Lung (tissue), 12 donors: Measurements from ENCODE around the gene CCNL2. TPM values are rescaled to one million over a fixed set of nuclear protein-coding genes. Genes with fewer than 3 reads are reported as not detected.

Experiments used
- ATAC-seq: fragments of 200-7000 bp; cut with Tn5 transposase; one replicate; pipeline ENCODE4 v1.9.1; 2020; ENCODE audit warnings: moderate number of reproducible peaks; ENCODE audit not compliant: insufficient read depth, low FRiP score
- DNase-seq, 3 donors: peaks; one replicate each; pipeline ENCODE4 v3.0.0-alpha.2; 2013 to 2017
- H3K27ac ChIP-seq, 2 donors: one replicate each; pipeline ENCODE4 v1.5.1; 2013; ENCODE audit warnings: mild to moderate bottlenecking in 2 of 2, moderate library complexity in 2 of 2, control low read depth in 1 of 2, inconsistent platforms in 1 of 2, low read depth in 1 of 2, low read length in 1 of 2
- H3K27me3 ChIP-seq, 3 donors: one replicate each; pipeline ENCODE4 v1.5.1; 2013; ENCODE audit warnings: low read length in 2 of 3; ENCODE audit not compliant: control insufficient read depth in 3 of 3, insufficient read depth in 3 of 3
- H3K36me3 ChIP-seq, 4 donors: one replicate each; pipeline ENCODE4 v1.5.1; 2013; ENCODE audit warnings: low read length in 4 of 4, mild to moderate bottlenecking in 1 of 4, moderate library complexity in 1 of 4; ENCODE audit not compliant: control insufficient read depth in 4 of 4, insufficient read depth in 4 of 4
- H3K4me1 ChIP-seq, 5 donors: one replicate each; pipeline ENCODE4 v1.5.1; 2013; ENCODE audit warnings: low read length in 5 of 5, mild to moderate bottlenecking in 2 of 5, moderate library complexity in 1 of 5; ENCODE audit not compliant: control insufficient read depth in 5 of 5, insufficient read depth in 5 of 5
- H3K4me3 ChIP-seq: one replicate; pipeline ENCODE4 v1.5.1; 2013; ENCODE audit warnings: mild to moderate bottlenecking, control low read depth, moderate library complexity
- H3K9ac ChIP-seq, 2 donors: one replicate each; pipeline ENCODE4 v1.5.1; 2013; ENCODE audit warnings: low read length in 2 of 2, control low read depth in 1 of 2; ENCODE audit not compliant: insufficient read depth in 1 of 2
- H3K9me3 ChIP-seq, 4 donors: one replicate each; pipeline ENCODE4 v1.5.1; 2013; ENCODE audit warnings: low read length in 3 of 4, mild to moderate bottlenecking in 1 of 4, moderate library complexity in 1 of 4; ENCODE audit not compliant: control insufficient read depth in 4 of 4, insufficient read depth in 3 of 4
- WGBS, 2 donors: extraction: QIAGEN DNeasy Blood & Tissue Kit; methylation state at CpG; one replicate each; pipeline ENCODE4 v1.1.7; 2013; 5-methylcytosine and 5-hydroxymethylcytosine counted together
- polyA plus RNA-seq, 2 donors: library from polyadenylated mRNA; stranded (reverse); fragments of 200-250 nt; gene quantifications; one replicate each; pipeline ENCODE4 v1.2.1, GENCODE V29; 2013
- total RNA-seq, 2 donors: library from RNA; depleted of rRNA in 1 of 2; stranded (reverse); fragments of >200 nt in 1 of 2; gene quantifications; one replicate each; pipeline ENCODE4 v1.2.1, GENCODE V29; 2014 to 2021
- TF ChIP-seq, protein P1 (sequence below): IDR thresholded peaks from 2 replicates; pipeline ENCODE4 v1.5.1; 2012; ENCODE audit warnings: mild to moderate bottlenecking; ENCODE audit errors: control extremely low read depth, extremely low read depth
- donor health status: control.
- donor health status: control.
- donor health status: Bipolar disorder and iron deficiency.
- donor health status: healthy.
- donor health status: DM: yes; HTN: yes; CAD: no.

CCNL2 gene
- total and polyA plus RNA-seq, 4 donors = 97.9 to 385 (median 193) TPM

DNA sequence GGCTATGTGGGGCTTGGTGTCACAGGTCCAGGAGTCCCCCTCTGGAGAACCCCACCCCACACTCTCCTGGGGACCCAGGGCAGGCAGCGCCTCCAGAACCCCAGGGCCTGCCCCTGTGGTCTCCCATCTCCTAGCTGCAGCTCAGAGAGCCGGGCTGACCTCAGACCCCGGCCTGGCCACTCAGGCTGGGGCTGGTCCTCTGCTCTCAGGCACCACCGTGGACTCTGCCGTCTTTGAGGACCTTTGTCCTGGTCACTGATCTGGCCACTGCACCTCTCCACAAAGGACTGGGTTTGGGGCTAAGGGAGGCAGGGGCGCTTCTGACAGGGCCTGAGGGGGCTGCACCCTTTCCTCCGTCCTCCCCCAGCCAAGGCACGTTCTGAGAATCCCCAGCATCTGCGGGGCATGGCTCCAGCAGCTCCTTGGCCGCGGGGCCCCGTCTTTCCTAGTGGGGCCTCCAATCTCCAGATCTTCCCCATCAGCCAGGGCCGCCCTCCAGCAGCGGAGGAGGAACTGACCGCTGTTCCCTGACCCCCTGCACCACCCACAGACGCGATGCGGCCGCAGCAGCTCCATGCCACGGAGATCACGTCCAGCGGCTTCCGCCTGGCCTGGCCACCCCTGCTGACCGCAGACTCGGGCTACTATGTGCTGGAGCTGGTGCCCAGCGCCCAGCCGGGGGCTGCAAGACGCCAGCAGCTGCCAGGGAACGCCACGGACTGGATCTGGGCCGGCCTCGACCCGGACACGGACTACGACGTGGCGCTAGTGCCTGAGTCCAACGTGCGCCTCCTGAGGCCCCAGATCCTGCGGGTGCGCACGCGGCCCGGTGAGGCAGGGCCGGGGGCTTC lies 39.6 kb upstream of the CCNL2 start:
- no peak for ATAC-seq
- 92% methylated on average over 45 of the region's 45 CpGs for WGBS, 2 donors
- peaks cover 0 to 5% (median 0%) of the 10 kb centered on the region in 4 donors for H3K36me3 ChIP-seq
- no peak overlapping the region for H3K4me3 ChIP-seq
- H3K27me3 ChIP-seq = no peaks in the 10 kb centered on the region
- no peak overlapping the region for H3K27ac ChIP-seq
- no peaks in the 10 kb centered on the region for H3K9me3 ChIP-seq
- TF ChIP-seq, protein P1, sequence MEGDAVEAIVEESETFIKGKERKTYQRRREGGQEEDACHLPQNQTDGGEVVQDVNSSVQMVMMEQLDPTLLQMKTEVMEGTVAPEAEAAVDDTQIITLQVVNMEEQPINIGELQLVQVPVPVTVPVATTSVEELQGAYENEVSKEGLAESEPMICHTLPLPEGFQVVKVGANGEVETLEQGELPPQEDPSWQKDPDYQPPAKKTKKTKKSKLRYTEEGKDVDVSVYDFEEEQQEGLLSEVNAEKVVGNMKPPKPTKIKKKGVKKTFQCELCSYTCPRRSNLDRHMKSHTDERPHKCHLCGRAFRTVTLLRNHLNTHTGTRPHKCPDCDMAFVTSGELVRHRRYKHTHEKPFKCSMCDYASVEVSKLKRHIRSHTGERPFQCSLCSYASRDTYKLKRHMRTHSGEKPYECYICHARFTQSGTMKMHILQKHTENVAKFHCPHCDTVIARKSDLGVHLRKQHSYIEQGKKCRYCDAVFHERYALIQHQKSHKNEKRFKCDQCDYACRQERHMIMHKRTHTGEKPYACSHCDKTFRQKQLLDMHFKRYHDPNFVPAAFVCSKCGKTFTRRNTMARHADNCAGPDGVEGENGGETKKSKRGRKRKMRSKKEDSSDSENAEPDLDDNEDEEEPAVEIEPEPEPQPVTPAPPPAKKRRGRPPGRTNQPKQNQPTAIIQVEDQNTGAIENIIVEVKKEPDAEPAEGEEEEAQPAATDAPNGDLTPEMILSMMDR = no peak
- no peak for DNase-seq
- no peak overlapping the region for H3K9ac ChIP-seq
- H3K4me1 ChIP-seq = peaks cover 0 to 42% (median 33%) of the 10 kb centered on the region in 5 donors

DNA sequence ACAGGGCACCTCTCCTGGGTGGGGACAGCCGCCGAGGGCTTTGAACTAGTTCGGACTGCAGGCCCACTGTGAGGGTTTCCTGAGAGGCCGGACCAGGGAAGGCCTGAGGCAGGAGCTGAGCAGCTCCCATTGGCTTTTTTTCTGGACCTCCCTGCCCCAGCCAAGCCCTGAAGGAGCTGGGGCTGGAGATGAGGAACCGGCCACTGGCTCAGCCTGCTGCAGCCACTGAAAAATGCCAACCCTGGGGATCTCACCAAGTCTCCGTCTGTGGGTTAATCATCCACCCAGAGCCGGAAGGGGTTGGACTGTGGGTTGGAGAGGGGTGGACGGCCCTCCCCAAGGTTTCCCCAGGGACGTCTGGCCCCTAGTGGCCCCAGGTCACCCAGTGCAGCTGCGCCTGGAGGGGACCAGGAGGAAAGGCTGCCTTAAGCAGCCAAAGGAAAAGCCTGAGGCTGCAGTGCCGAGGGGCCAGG lies 38.8 kb upstream of the CCNL2 start:
- Histone ChIP-seq H3K4me3 (no peak overlapping the region), H3K9ac (no peak overlapping the region), H3K36me3 (peaks cover 0 to 5% (median 0%) of the 10 kb centered on the region in 4 donors), H3K27me3 (no peaks in the 10 kb centered on the region), H3K9me3 (no peaks in the 10 kb centered on the region), H3K4me1 (peaks cover 0 to 50% (median 34%) of the 10 kb centered on the region in 5 donors), H3K27ac (no peak overlapping the region)
- peak in 2 of 3 donors; percentile 66 to 74 for DNase-seq
- no peak for ATAC-seq
- 69% methylated on average over 11 of the region's 11 CpGs for WGBS, 2 donors
- TF ChIP-seq, protein P1 = no peak

DNA sequence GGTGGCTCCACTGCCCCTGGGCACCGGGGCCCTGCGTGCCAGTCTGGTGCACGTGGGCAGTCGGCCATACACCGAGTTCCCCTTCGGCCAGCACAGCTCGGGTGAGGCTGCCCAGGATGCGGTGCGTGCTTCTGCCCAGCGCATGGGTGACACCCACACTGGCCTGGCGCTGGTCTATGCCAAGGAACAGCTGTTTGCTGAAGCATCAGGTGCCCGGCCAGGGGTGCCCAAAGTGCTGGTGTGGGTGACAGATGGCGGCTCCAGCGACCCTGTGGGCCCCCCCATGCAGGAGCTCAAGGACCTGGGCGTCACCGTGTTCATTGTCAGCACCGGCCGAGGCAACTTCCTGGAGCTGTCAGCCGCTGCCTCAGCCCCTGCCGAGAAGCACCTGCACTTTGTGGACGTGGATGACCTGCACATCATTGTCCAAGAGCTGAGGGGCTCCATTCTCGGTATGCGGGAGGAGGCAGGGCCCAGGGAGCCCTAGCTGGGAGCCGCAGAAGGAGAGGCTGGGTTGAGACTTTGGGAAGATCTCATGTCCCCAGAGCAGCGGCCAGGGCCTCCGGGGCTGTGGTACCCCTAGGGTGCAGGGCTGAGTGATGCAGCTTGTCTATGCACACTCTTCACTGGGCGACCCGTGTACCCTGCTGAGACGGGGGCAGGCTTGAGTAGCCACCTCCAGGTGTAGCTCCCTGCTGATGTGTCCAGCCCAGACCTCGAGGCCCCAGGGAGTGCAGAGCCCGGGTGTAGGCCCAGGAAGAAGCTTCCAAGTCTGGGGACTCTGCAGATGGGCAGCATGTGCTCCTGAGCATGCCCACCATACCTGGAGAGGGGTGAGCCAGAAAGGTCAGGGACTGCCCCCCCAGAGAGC lies 38.1 kb upstream of the CCNL2 start:
- TF ChIP-seq, protein P1 = no peak
- 72 to 84% methylated on average over 31 of the region's 31 CpGs for WGBS, 2 donors
- H3K27me3 ChIP-seq = no peaks in the 10 kb centered on the region
- H3K4me3 ChIP-seq = no peak overlapping the region
- H3K36me3 ChIP-seq = peaks cover 0 to 5% (median 0%) of the 10 kb centered on the region in 4 donors
- peaks cover 0 to 57% (median 41%) of the 10 kb centered on the region in 5 donors for H3K4me1 ChIP-seq
- H3K9ac ChIP-seq = no peak overlapping the region
- DNase-seq = no peak
- ATAC-seq = no peak
- no peak overlapping the region for H3K27ac ChIP-seq
- no peaks in the 10 kb centered on the region for H3K9me3 ChIP-seq
